ENCODE results near the gene CIC. TPM values are rescaled to one million over a fixed set of nuclear protein-coding genes. Genes with fewer than 3 reads are reported as not detected.
A peak's percentile ranks its signal among the peaks of the same experiment; 100 is the strongest.

Gene CIC
- total and polyA plus RNA-seq, 9 of the 15 experiments (the other 6 are each of a cell fraction or from before 2014, with no cell fraction given), result 0.07 to 44.7 (median 8.6) TPM

DNA sequence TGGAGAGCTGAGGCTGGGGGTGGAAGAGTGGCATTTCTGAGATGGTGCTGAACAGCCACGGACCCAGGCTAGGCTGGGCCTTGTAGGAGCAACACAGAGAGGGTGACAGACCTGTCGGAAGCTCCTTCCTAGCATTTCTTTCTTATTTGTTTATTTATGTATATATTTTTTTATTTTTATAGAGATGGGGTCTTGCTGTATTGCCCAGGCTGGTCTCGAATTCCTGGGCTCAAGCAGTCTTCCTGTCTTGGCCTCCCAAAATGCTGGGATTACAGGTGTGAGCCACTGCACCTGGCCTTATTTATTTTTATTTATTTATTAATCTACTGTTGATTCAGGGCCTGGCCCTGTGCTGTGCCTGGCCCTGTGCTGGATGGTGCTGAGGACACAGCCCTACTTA is 6.5 kb downstream of the CIC start:
- WGBS (ENCODE audit: insufficient coverage, low coverage, missing lambda C conversion rate), result 52% methylated on average over 3 of the region's 3 CpGs
- POLR2A ChIA-PET, result interaction anchor here (1.3 kb wide), 1 partner anchor 9 kb away, joined by 4 read pairs; no protein-coding TSS in a partner anchor
- BruUV-seq (replicated peaks), result no TSS peak

More for the DNA sequence above, 6.5 kb downstream of the CIC start:
- intact Hi-C loops (cut with micrococcal nuclease) (no loop called here), in situ Hi-C loops (cut with MboI) (no loop called here)
- H3K79me2 ChIP-seq (ENCODE audit: control insufficient read depth, insufficient read depth, low read length), result peaks cover 40% of the 10 kb centered on the region
- H3K27me3 ChIP-seq (ENCODE audit: control insufficient read depth in 2 of 2, insufficient read depth in 2 of 2, low read length in 2 of 2), result no peaks in the 10 kb centered on the region
- CTCF ChIA-PET (ENCODE audit: low intra/inter-chr PET ratio), result no interaction called here
- no peaks in the 10 kb centered on the region for H3K9me3 ChIP-seq (replicated peaks; ENCODE audit: control insufficient read depth, insufficient read depth, low read depth, low read length)
- DNase-seq (ENCODE audit: extremely low read depth in 1 of 4, low spot score in 3 of 4), result no peak
- ATAC-seq, result no peak
- no peak overlapping the region for H3K4me2 ChIP-seq (ENCODE audit: insufficient read depth, low read length)
- H2AFZ ChIP-seq (ENCODE audit: low read depth, low read length), result no peak overlapping the region
- peaks cover 19 to 60% of the 10 kb centered on the region in 2 experiments for H3K4me1 ChIP-seq (replicated peaks in 1 of 2; ENCODE audit: control insufficient read depth in 2 of 2, insufficient read depth in 2 of 2, low read length in 2 of 2)
- peaks cover 59% of the 10 kb centered on the region for H3K36me3 ChIP-seq (ENCODE audit: control insufficient read depth, insufficient read depth, low read length)
- no peak for FAIRE-seq
- no peak overlapping the region for H3K27ac ChIP-seq (ENCODE audit: extremely low read depth, low read depth, low read length)
- no peaks in the 10 kb centered on the region for H4K20me1 ChIP-seq (replicated peaks; ENCODE audit: control insufficient read depth, insufficient read depth, low read length)
- H3K9me1 ChIP-seq (ENCODE audit: control insufficient read depth, insufficient read depth, low read length), result no peaks in the 10 kb centered on the region
- TF ChIP-seq PURB (CRISPR knock-in tag; IDR thresholded peaks at IDR 0.05; ENCODE audit: low read depth) (no peak), ZNF445 (CRISPR knock-in tag; IDR thresholded peaks at IDR 0.05; ENCODE audit: low read depth) (no peak), KDM5B (IDR thresholded peaks at IDR 0.05; ENCODE audit: insufficient replicate concordance, low read depth, low read length) (no peak)
- TF ChIP-seq, protein P1, sequence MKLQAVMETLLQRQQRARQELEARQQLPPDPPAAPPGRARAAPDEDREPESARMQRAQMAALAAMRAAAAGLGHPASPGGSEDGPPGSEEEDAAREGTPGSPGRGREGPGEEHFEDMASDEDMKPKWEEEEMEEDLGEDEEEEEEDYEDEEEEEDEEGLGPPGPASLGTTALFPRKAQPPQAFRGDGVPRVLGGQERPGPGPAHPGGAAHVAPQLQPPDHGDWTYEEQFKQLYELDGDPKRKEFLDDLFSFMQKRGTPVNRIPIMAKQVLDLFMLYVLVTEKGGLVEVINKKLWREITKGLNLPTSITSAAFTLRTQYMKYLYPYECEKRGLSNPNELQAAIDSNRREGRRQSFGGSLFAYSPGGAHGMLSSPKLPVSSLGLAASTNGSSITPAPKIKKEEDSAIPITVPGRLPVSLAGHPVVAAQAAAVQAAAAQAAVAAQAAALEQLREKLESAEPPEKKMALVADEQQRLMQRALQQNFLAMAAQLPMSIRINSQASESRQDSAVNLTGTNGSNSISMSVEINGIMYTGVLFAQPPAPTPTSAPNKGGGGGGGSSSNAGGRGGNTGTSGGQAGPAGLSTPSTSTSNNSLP (IDR thresholded peaks at IDR 0.05; ENCODE audit: borderline replicate concordance, low read depth, low read length), result no peak
- TF ChIP-seq, protein P2, sequence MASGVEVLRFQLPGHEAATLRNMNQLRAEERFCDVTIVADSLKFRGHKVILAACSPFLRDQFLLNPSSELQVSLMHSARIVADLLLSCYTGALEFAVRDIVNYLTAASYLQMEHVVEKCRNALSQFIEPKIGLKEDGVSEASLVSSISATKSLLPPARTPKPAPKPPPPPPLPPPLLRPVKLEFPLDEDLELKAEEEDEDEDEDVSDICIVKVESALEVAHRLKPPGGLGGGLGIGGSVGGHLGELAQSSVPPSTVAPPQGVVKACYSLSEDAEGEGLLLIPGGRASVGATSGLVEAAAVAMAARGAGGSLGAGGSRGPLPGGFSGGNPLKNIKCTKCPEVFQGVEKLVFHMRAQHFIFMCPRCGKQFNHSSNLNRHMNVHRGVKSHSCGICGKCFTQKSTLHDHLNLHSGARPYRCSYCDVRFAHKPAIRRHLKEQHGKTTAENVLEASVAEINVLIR (CRISPR knock-in tag; IDR thresholded peaks at IDR 0.05), result no peak
- peak overlapping the region in 1 of 2 experiments; percentile 82; a peak in 2 of 4 replicates for H3K9ac ChIP-seq (ENCODE audit: insufficient read depth in 1 of 2, low read depth in 2 of 2, low read length in 2 of 2)
- H3K4me3 ChIP-seq, result no peak overlapping the region
